Brain microvascular endothelial cell (primary cell): ENCODE measurements around the gene GRIK3.

Experiments
- DNase-seq: peaks from one replicate; pipeline ENCODE4 v3.0.0-alpha.2; 2020
- H3K27ac ChIP-seq: fragments of 250-450 bp; sonication (Bioruptor Pico); 2 replicates; pipeline ENCODE4 v1.5.1; 2020; ENCODE audit warnings: mild to moderate bottlenecking, moderate library complexity
- H3K27me3 ChIP-seq: fragments of 250-450 bp; sonication (Bioruptor Pico); replicated peaks from 2 replicates; pipeline ENCODE4 v1.5.1; 2020; ENCODE audit warnings: mild to moderate bottlenecking
- H3K36me3 ChIP-seq: fragments of 250-450 bp; sonication (Bioruptor Pico); replicated peaks from 2 replicates; pipeline ENCODE4 v1.5.1; 2020; ENCODE audit warnings: mild to moderate bottlenecking
- H3K4me3 ChIP-seq: 2 replicates; pipeline ENCODE4 v1.5.1; 2011; ENCODE audit warnings: low read depth, mild to moderate bottlenecking, control low read depth, low read length, moderate library complexity
- CTCF ChIP-seq: IDR thresholded peaks from 2 replicates; pipeline ENCODE4 v1.5.1; 2011; ENCODE audit warnings: low read depth, mild to moderate bottlenecking, moderate library complexity, low read length, control low read depth, inconsistent platforms; ENCODE audit errors: missing control alignments
- in situ Hi-C: cut with HindIII; loops from 2 replicates; pipeline ENCODE4 v1.10.0; 2017; ENCODE audit warnings: low sequenced_read_pairs, low pct_ligation_motif_present

GRIK3 gene

DNA sequence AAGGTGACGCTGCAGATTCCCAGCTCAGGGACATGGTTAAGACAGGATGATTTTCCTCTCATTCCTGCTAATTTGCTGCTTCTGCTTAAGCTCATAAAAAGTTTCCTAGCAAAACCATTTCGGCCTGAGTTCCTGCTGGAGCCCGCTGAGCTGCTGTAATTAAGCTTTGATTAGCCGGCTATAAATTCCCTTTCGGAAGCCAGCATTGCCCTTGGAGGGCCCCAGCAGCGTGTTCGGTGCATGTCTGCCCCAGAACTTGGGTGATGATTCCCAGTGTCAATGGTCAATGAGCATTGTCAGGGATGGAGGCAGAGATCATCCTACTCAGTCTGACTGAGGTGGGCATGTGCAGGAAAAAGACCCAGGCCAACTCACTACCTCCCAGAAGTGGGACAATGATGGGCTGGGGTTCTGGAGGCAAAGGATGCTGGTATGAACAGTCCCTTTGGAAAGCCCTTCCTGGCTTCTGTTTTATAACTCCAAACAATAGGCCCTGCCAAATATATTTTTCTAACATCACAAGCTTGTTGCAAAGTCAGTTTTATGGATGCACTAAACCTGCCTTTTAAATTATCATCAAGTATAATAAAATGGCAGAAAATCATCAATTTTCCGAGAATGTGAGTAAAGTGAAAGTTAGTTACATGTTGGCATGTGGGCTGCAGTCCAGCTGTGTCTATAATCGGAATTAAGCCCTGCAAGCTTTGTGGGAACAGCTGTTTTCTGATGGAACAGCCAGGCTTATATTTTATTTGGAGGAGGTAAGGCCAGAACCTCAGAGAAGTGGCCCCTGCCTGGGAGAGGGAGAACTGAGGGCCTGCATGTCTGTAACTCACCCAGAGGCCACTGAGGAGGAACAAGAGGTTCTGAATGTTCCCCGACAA is 257.1 kb downstream of the GRIK3 start:
- DNase-seq: no peak
- H3K36me3 ChIP-seq: no peaks in the 10 kb centered on the region
- H3K27me3 ChIP-seq: no peaks in the 10 kb centered on the region

DNA sequence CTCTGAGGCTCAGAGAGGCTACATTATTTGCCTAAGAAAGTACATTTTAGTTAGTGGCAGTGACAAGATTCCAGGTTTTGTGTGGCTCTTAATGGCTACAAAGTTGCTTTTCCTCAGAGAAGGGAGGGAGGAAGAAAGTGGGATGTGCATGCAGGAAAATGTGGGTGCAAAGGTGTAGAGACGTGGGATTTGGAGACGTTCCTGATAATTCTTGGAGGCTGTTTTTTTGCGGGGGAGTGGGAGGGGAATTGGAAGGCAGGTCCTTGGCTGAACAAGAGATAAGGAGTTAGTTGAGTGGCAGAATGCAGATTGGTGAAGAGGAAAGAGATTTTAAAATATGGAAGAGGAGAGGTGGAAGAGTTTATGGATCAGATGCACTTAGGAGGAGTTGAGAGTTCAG is 258.1 kb downstream of the GRIK3 start:
- TF ChIP-seq CTCF: no peak
- in situ Hi-C loops: no loop called here
- H3K36me3 ChIP-seq: no peaks in the 10 kb centered on the region
- no peaks in the 10 kb centered on the region for H3K27me3 ChIP-seq
- H3K4me3 ChIP-seq: no peak overlapping the region
- DNase-seq: no peak
- H3K27ac ChIP-seq: no peak overlapping the region

More for the DNA sequence above, 257.1 kb downstream of the GRIK3 start:
- Histone ChIP-seq H3K4me3 (no peak overlapping the region), H3K27ac (no peak overlapping the region)
- TF ChIP-seq CTCF: no peak
- in situ Hi-C loops: no loop called here

GRCh38 chr1:36775716-36776115 is 258.6 kb downstream of the GRIK3 start:
- H3K27ac ChIP-seq: no peak overlapping the region
- H3K4me3 ChIP-seq: no peak overlapping the region
- no peaks in the 10 kb centered on the region for H3K36me3 ChIP-seq
- DNase-seq: no peak
- H3K27me3 ChIP-seq: no peaks in the 10 kb centered on the region
- in situ Hi-C loops: no loop called here
- no peak for TF ChIP-seq CTCF

DNA sequence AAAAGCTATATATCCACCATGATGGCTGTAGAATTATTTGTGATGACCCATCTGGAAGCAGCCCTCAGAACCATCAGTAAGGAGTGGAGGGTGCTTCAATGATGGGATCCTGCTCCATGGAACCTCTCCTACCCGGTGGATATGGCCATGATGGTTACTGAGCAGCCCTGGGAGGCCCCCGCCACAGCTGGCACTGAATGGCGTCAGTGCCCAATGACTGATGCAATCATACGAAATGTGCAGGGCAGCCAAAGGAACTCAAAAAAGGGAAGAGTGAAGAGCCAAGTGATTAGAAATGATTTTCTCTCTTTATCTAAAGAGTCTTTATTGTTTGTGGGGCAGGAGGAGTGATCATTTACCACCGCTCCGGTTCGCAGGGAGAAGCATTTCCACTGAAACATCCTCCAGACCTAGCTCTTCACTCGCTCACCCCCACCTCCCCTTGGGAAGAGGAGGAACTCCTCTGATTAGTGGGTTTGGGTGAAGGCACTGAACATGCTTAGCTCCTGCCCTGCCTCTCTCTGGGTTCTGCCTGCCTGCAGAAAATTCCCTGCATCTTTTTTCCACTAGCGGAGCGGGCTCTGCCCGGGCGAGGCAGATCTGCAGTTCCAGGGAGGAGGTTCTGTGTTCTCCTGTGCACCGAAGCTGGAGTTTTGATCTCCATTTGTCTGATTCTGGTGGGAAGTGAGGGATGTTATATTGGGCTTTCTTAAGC is 260.3 kb downstream of the GRIK3 start:
- no peak for TF ChIP-seq CTCF
- in situ Hi-C loops: no loop called here
- no peaks in the 10 kb centered on the region for H3K36me3 ChIP-seq
- H3K27me3 ChIP-seq: no peaks in the 10 kb centered on the region
- H3K4me3 ChIP-seq: no peak overlapping the region
- no peak overlapping the region for H3K27ac ChIP-seq
- DNase-seq: no peak

DNA sequence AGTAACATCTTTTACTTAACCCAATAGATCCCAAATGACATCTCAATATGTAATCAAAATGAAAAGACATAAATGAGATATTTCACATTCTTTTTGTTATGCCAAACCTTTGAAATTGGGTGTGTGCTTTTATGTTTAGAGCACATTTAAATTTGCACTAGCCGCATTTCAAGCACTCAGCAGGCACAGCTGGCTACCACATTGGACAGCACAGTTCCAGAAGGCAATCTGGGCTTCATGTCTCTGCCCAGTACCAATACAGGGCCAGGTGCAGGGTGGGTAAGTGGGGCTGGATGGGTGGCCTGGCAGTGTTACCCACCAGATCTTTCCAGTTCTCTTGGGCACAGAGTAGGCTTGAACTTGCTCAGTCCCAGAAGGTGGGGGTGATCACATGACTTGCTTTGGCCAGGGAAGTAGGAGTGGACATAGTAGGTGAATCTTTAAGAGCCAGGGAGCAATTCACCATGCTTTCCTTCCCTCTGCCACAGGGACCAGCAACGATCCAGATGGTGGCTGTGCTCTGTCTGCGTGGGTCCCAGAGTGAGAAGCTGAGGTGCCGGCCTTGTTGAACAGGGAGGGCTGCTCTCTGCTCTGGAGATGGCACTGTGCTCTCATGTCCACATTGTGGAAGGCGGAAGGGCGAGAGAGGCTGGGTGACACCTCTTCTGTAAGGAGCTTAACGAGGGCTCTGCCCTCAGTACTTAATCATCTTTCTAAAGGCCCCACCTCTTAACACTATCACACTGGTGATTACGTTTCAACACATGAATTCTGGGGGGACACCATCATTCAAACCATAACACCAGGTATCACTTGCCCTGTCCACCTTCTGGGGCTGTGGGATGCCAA is 261.4 kb downstream of the GRIK3 start:
- TF ChIP-seq CTCF: no peak
- Histone ChIP-seq H3K4me3 (no peak overlapping the region), H3K27ac (no peak overlapping the region), H3K27me3 (no peaks in the 10 kb centered on the region), H3K36me3 (no peaks in the 10 kb centered on the region)
- in situ Hi-C loops: no loop called here
- no peak for DNase-seq
